GM18868 (cell line): ENCODE data around the gene HDAC4.

Source experiments
- ATAC-seq: cut with Tn5 transposase; IDR thresholded peaks from one replicate; pipeline ENCODE4 v1.9.1; 2021; ENCODE audit warnings: mild to moderate bottlenecking, moderate library complexity; ENCODE audit not compliant: unreplicated experiment

HDAC4 gene

GRCh38 chr2:239311132-239312040, 89.4 kb downstream of the HDAC4 start:
- no peak for ATAC-seq

GRCh38 chr2:239310401-239311061, 90.3 kb downstream of the HDAC4 start:
- no peak for ATAC-seq

GRCh38 chr2:239309398-239310245, 91.2 kb downstream of the HDAC4 start:
- no peak for ATAC-seq

GRCh38 chr2:239308661-239309397, 92.0 kb downstream of the HDAC4 start:
- no peak for ATAC-seq

- ATAC-seq = no peak
Measured at GRCh38 chr2:239307921-239308613, 92.8 kb downstream of the HDAC4 start.

- ATAC-seq = no peak
Measured at GRCh38 chr2:239307221-239307569, 93.6 kb downstream of the HDAC4 start.

GRCh38 chr2:239306274-239307220, 94.3 kb downstream of the HDAC4 start:
- no peak for ATAC-seq

- ATAC-seq = no peak
Measured at GRCh38 chr2:239305771-239306170, 95.0 kb downstream of the HDAC4 start.

- no peak for ATAC-seq
Measured at GRCh38 chr2:239305222-239305575, 95.6 kb downstream of the HDAC4 start.

- no peak for ATAC-seq
Measured at GRCh38 chr2:239304533-239305221, 96.1 kb downstream of the HDAC4 start.

GRCh38 chr2:239303711-239304532, 96.9 kb downstream of the HDAC4 start:
- ATAC-seq = peak; percentile 81

- peak; percentile 36 for ATAC-seq
Measured at GRCh38 chr2:239302808-239303557, 97.8 kb downstream of the HDAC4 start.

- no peak for ATAC-seq
Measured at GRCh38 chr2:239302083-239302807, 98.6 kb downstream of the HDAC4 start.

GRCh38 chr2:239300871-239301735, 99.7 kb downstream of the HDAC4 start:
- no peak for ATAC-seq

- no peak for ATAC-seq
Measured at GRCh38 chr2:239300242-239300641, 100.6 kb downstream of the HDAC4 start.
